Right atrium auricular region (tissue), 2 donors: Measurements from ENCODE around the gene SEMA3A. TPM values are rescaled to one million over a fixed set of nuclear protein-coding genes. Genes with fewer than 3 reads are reported as not detected.

Source experiments
- DNase-seq: peaks from one replicate; pipeline ENCODE4 v3.0.0-alpha.2; 2019; ENCODE audit warnings: low spot score
- H3K27ac ChIP-seq, 2 donors: fragments of 200-600 bp; sonication (generic); 1 replicate in 1 of 2; 2 replicates in 1 of 2; pipeline ENCODE4 v1.5.1; 2016 to 2019
- H3K27me3 ChIP-seq, 2 donors: fragments of 200-600 bp; sonication (generic); one replicate each; pipeline versions ENCODE4 v1.5.1 to v1.6.0; 2017 to 2019
- H3K36me3 ChIP-seq: fragments of 200-600 bp; sonication (generic); one replicate; pipeline ENCODE4 v1.5.1; 2016
- H3K4me1 ChIP-seq, 2 donors: fragments of 200-600 bp; sonication (generic); one replicate each; pipeline versions ENCODE4 v1.5.1 to v1.6.0; 2017 to 2019
- H3K4me3 ChIP-seq, 2 donors: fragments of 200-600 bp; sonication (generic); 1 replicate in 1 of 2; 2 replicates in 1 of 2; pipeline ENCODE4 v1.5.1; 2017 to 2019; ENCODE audit warnings: mild to moderate bottlenecking in 1 of 2, moderate library complexity in 1 of 2
- H3K9me3 ChIP-seq, 2 donors: fragments of 200-600 bp; sonication (generic); one replicate each; pipeline ENCODE4 v1.5.1; 2019
- total RNA-seq, 2 donors: library from RNA; depleted of rRNA; stranded (reverse); fragments of >200 nt; gene quantifications; one replicate each; pipeline ENCODE4 v1.1.0, GENCODE V29; 2016
- TF ChIP-seq, protein P1 (sequence below), 2 donors: fragments of 200-600 bp; sonication (generic); IDR thresholded peaks; one replicate each; pipeline ENCODE4 v1.5.1; 2019; ENCODE audit warnings: antibody characterized with exemption in 2 of 2

Gene SEMA3A
- total RNA-seq, 2 donors from 2014 or later = 3.6 to 6.1 TPM

DNA sequence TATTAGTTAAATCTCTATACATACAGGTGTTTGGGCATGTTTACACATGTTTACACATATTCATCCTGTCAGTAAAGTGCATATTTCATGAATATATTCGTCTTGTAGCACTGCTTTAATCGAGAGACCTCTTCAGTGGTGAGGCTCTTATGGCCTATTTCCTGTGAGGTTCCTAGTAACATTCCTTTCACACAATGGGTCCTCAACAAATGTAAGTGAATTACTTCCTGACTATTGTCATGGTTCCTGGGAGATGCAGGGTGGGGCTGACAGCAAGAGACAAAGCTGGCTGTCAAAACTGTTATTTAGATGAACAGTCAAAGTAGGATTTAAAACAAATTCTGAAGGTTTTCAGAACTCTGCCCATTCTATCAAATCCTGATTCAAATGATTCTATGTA, 12.4 kb upstream of the SEMA3A start:
- Histone ChIP-seq H3K4me3 (no peak overlapping the region), H3K9me3 (no peaks in the 10 kb centered on the region), H3K27me3 (no peaks in the 10 kb centered on the region), H3K4me1 (no peaks in the 10 kb centered on the region), H3K27ac (no peak overlapping the region), H3K36me3 (no peaks in the 10 kb centered on the region)
- TF ChIP-seq, protein P1, sequence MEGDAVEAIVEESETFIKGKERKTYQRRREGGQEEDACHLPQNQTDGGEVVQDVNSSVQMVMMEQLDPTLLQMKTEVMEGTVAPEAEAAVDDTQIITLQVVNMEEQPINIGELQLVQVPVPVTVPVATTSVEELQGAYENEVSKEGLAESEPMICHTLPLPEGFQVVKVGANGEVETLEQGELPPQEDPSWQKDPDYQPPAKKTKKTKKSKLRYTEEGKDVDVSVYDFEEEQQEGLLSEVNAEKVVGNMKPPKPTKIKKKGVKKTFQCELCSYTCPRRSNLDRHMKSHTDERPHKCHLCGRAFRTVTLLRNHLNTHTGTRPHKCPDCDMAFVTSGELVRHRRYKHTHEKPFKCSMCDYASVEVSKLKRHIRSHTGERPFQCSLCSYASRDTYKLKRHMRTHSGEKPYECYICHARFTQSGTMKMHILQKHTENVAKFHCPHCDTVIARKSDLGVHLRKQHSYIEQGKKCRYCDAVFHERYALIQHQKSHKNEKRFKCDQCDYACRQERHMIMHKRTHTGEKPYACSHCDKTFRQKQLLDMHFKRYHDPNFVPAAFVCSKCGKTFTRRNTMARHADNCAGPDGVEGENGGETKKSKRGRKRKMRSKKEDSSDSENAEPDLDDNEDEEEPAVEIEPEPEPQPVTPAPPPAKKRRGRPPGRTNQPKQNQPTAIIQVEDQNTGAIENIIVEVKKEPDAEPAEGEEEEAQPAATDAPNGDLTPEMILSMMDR (IDR thresholded peaks at IDR 0.05) = no peak
- DNase-seq = no peak

DNA sequence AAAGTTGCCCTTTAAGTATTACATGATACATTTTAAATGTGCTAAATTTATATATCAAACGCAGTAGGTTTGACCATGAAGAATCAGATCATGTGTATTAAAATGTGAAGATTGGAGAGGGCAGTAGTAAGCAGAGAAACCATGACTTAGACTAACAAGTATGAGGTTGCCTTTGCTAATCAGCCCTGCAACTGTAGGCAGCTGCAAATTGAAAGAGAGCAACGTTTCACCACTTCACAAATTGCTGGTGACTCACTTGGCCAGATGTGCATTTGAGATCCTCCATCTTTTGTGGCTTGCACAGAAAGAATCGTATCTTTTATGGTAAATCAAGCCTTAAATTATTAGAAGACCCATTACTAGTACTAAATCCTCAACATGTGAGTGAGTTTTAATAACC, 10.1 kb upstream of the SEMA3A start:
- no peaks in the 10 kb centered on the region for H3K27me3 ChIP-seq
- H3K27ac ChIP-seq = no peak overlapping the region
- H3K9me3 ChIP-seq = no peaks in the 10 kb centered on the region
- TF ChIP-seq, protein P1 (IDR thresholded peaks at IDR 0.05) = no peak
- H3K4me3 ChIP-seq = no peak overlapping the region
- DNase-seq = no peak
- H3K36me3 ChIP-seq = no peaks in the 10 kb centered on the region
- no peaks in the 10 kb centered on the region for H3K4me1 ChIP-seq

DNA sequence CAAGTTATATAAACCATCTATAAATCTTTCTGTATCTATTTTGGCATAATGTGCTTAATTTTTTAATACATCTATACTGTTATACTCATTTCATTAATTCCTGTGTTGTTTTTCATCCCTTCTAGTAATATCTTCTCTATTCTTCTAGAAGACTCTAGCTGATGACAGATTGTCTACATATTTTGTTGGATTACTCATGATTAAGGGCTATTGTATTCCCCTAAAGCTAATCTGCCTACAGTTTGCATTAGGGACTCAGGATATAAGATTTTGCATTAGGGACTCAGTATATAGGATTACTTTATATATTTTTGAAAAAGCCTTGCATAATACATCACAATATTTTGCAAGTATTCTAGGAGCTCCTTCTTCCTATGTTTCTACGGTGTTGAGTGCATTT, 8.3 kb upstream of the SEMA3A start:
- no peaks in the 10 kb centered on the region for H3K27me3 ChIP-seq
- no peak overlapping the region for H3K4me3 ChIP-seq
- TF ChIP-seq, protein P1 (IDR thresholded peaks at IDR 0.05) = no peak
- no peaks in the 10 kb centered on the region for H3K36me3 ChIP-seq
- no peaks in the 10 kb centered on the region for H3K9me3 ChIP-seq
- no peak for DNase-seq
- H3K4me1 ChIP-seq = no peaks in the 10 kb centered on the region
- no peak overlapping the region for H3K27ac ChIP-seq

DNA sequence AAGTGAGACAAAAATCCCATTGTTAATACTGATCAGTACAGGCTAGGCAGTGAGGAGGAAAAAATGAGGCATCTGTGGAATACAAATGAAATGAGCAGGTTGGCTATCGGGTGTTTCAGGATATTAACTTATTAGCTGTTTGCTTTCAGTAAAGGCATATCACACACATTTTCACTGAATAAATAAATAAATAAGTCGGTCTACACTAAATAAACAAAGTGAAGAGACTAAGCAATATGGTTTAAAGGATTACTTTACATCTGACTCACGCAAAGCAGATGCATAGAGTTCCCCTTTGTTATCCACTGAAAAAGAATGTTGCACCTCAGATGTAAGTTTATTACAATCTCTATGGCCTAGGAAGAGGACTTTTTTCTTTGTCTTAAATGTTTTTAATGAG, 6.3 kb upstream of the SEMA3A start:
- TF ChIP-seq, protein P1 (IDR thresholded peaks at IDR 0.05) = no peak
- no peak overlapping the region for H3K27ac ChIP-seq
- H3K9me3 ChIP-seq = no peaks in the 10 kb centered on the region
- DNase-seq = no peak
- H3K27me3 ChIP-seq = no peaks in the 10 kb centered on the region
- H3K4me3 ChIP-seq = no peak overlapping the region
- no peaks in the 10 kb centered on the region for H3K4me1 ChIP-seq
- no peaks in the 10 kb centered on the region for H3K36me3 ChIP-seq

DNA sequence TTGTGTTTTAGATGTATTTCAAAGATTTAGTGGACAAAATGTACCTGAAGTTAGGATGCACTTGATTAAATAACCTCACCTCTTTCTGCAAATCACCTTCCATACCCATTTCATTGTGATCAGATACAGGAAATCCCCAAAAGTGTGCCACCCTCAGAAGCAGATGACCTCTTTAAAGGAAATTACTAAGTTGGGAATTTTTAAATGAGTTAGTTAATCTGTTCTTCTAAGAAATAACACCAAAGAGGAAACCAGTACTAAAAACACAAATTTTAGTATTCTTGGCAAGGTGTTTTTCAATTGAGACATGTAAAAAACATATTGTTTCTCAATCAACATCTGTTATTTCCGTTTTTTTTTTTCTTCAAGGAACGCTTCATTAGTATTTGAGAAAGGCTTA, 4.6 kb upstream of the SEMA3A start:
- H3K36me3 ChIP-seq = no peaks in the 10 kb centered on the region
- no peaks in the 10 kb centered on the region for H3K4me1 ChIP-seq
- no peak for DNase-seq
- no peaks in the 10 kb centered on the region for H3K9me3 ChIP-seq
- no peaks in the 10 kb centered on the region for H3K27me3 ChIP-seq
- H3K4me3 ChIP-seq = no peak overlapping the region
- H3K27ac ChIP-seq = no peak overlapping the region
- TF ChIP-seq, protein P1 (IDR thresholded peaks at IDR 0.05) = no peak

DNA sequence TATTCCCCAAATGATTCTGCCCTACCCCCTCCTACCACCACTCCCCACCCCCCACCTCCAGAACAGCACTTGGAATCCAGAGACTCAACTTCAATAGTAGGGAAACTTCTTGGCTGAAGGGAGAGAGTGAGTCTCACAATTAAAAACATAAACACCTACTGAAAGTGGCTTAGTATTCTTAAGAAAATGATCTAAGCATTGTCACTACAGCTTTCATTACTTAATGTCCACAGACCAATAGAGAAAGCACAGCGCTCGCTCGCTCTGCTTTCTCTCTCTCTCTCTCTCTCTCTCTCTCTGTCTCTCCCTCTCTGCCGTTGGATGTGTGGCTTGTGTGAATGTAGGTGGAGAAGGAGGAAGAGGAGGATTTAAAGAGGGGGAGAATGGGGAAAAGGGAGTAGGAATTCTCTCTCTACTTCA, 1.5 kb upstream of the SEMA3A start:
- Histone ChIP-seq H3K27ac (no peak overlapping the region), H3K4me1 (no peaks in the 10 kb centered on the region), H3K36me3 (no peaks in the 10 kb centered on the region), H3K9me3 (no peaks in the 10 kb centered on the region), H3K4me3 (peak overlapping the region; percentile 22 to 48), H3K27me3 (no peaks in the 10 kb centered on the region)
- TF ChIP-seq, protein P1 (IDR thresholded peaks at IDR 0.05) = no peak
- no peak for DNase-seq
